B cell (primary cell): ENCODE results near the gene HYLS1. TPM values are rescaled to one million over a fixed set of nuclear protein-coding genes. Genes with fewer than 3 reads are reported as not detected.

Experiments
- ATAC-seq: fragments of 200-7000 bp; cut with Tn5 transposase; one replicate; pipeline ENCODE4 v1.10.0; 2021; ENCODE audit warnings: low read depth, mild to moderate bottlenecking, moderate number of reproducible peaks, moderate library complexity
- CTCF ChIA-PET: fragments of 350-600 bp; sonication (Branson Sonifier 250); formaldehyde crosslinking; loops from one replicate; lab custom pipeline; 2021; ENCODE audit warnings: antibody characterized with exemption, inconsistent platforms; lab: Charles Lee
- POLR2A ChIA-PET: fragments of 350-600 bp; sonication (Branson Sonifier 250); formaldehyde crosslinking; loops from one replicate; lab custom pipeline; 2021; ENCODE audit warnings: antibody characterized with exemption; lab: Charles Lee
- DNase-seq: peaks from one replicate; pipeline ENCODE4 v3.0.0; 2013
- H2AFZ ChIP-seq: 2 replicates; pipeline ENCODE4 v1.6.1; 2012; ENCODE audit warnings: mild to moderate bottlenecking, low read depth, low read length; ENCODE audit not compliant: insufficient read depth, poor library complexity, severe bottlenecking
- H3K27ac ChIP-seq, 2 donors: 1 replicate in 1 of 2; 2 replicates in 1 of 2; pipeline ENCODE4 v1.5.1; 2012 to 2013; ENCODE audit warnings: low read length in 2 of 2, mild to moderate bottlenecking in 2 of 2, moderate library complexity in 1 of 2
- H3K27me3 ChIP-seq, 4 experiments: fragments of 200-600 bp in 1 of 4; sonication (generic) in 1 of 4; replicated peaks in 1 of 4; 1 replicate in 2 of 4; 2 replicates in 2 of 4; pipeline versions ENCODE4 v1.6.1 to v1.7.0; 2013 to 2016; ENCODE audit warnings: low read length in 3 of 4, mild to moderate bottlenecking in 2 of 4, mixed read lengths in 1 of 4, moderate library complexity in 1 of 4; ENCODE audit not compliant: insufficient read depth in 4 of 4, control insufficient read depth in 3 of 4; ENCODE audit errors: control extremely low read depth in 1 of 4
- H3K36me3 ChIP-seq, 2 experiments: replicated peaks in 1 of 2; 1 replicate in 1 of 2; 2 replicates in 1 of 2; pipeline versions ENCODE4 v1.6.1 to v1.7.1; 2013; ENCODE audit warnings: low read length in 1 of 2; ENCODE audit not compliant: insufficient read depth in 2 of 2, control insufficient read depth in 1 of 2; ENCODE audit errors: control extremely low read depth in 1 of 2, extremely low read depth in 1 of 2
- H3K4me1 ChIP-seq, 2 donors: fragments of 200-600 bp in 1 of 2; sonication (generic) in 1 of 2; 1 replicate in 1 of 2; 2 replicates in 1 of 2; pipeline versions ENCODE4 v1.5.1 to v1.6.1; 2013 to 2017; ENCODE audit warnings: low read length in 2 of 2; ENCODE audit not compliant: control insufficient read depth in 2 of 2, insufficient read depth in 2 of 2
- H3K4me2 ChIP-seq: replicated peaks from 2 replicates; pipeline ENCODE3; 2012; ENCODE audit warnings: mild to moderate bottlenecking, low read depth, low read length; ENCODE audit not compliant: poor library complexity, severe bottlenecking
- H3K4me3 ChIP-seq, 5 experiments: fragments of 200-600 bp in 1 of 5; sonication (generic) in 1 of 5; 1 replicate in 3 of 5; 2 replicates in 2 of 5; pipeline versions ENCODE4 v1.5.1 to v1.7.0; 2011 to 2016; ENCODE audit warnings: low read length in 4 of 5, mild to moderate bottlenecking in 4 of 5, low read depth in 2 of 5, control low read depth in 1 of 5, moderate library complexity in 1 of 5; ENCODE audit not compliant: insufficient read depth in 1 of 5; ENCODE audit errors: control extremely low read depth in 1 of 5, extremely low read depth in 1 of 5
- H3K79me2 ChIP-seq: fragments of 200-600 bp; sonication (generic); one replicate; pipeline ENCODE4 v1.6.0; 2016; ENCODE audit warnings: low read length; ENCODE audit not compliant: control insufficient read depth, insufficient read depth
- H3K9ac ChIP-seq: fragments of 200-600 bp; sonication (generic); 2 replicates; pipeline ENCODE4 v1.6.1; 2017; ENCODE audit warnings: mild to moderate bottlenecking, low read length, moderate library complexity
- H3K9me3 ChIP-seq, 3 donors: one replicate each; pipeline versions ENCODE4 v1.6.1 to v1.7.1; 2013; ENCODE audit warnings: low read length in 2 of 3; ENCODE audit not compliant: control insufficient read depth in 2 of 3, insufficient read depth in 1 of 3; ENCODE audit errors: control extremely low read depth in 1 of 3
- H4K20me1 ChIP-seq: 2 replicates; pipeline ENCODE4 v1.6.0; 2012; ENCODE audit warnings: mild to moderate bottlenecking, low read length; ENCODE audit not compliant: insufficient read depth, control insufficient read depth, poor library complexity, severe bottlenecking
- H3K27ac Mint-ChIP-seq: one replicate; pipeline ENCODE4 v1.8.0; 2021; ENCODE audit warnings: mixed read lengths
- H3K27me3 Mint-ChIP-seq: one replicate; pipeline ENCODE4 v1.8.0; 2021; ENCODE audit warnings: mixed read lengths
- H3K4me1 Mint-ChIP-seq: one replicate; pipeline ENCODE4 v1.8.0; 2021; ENCODE audit warnings: mixed read lengths
- H3K4me3 Mint-ChIP-seq: one replicate; pipeline ENCODE4 v1.8.0; 2021; ENCODE audit warnings: mixed read lengths
- H3K9me3 Mint-ChIP-seq: one replicate; pipeline ENCODE4 v1.8.0; 2022; ENCODE audit warnings: mixed read lengths; ENCODE audit not compliant: insufficient read depth
- EZH2 ChIP-seq: IDR thresholded peaks from 2 replicates; pipeline ENCODE4 v1.6.1; 2012; ENCODE audit warnings: borderline replicate concordance, low read depth, mild to moderate bottlenecking, moderate library complexity, low read length; ENCODE audit not compliant: insufficient read depth, poor library complexity, severe bottlenecking
- WGBS: methylation state at CpG from one replicate; pipeline ENCODE4 v1.1.5; 2013; ENCODE audit warnings: missing lambda C conversion rate; ENCODE audit not compliant: insufficient coverage; 5-methylcytosine and 5-hydroxymethylcytosine counted together
- intact Hi-C: fragments of 100-400 bp; cut with micrococcal nuclease; formaldehyde crosslinking; loops from one replicate; pipeline ENCODE4 v1.10.0; 2022
- polyA plus RNA-seq: library from polyadenylated mRNA; depleted of rRNA; stranded (reverse); fragments of >200 nt; gene quantifications from 2 replicates; pipeline ENCODE4 v1.2.3, GENCODE V29; 2012
- total RNA-seq, 2 donors: library from RNA; stranded (reverse); fragments of 120-200 nt in 1 of 2; gene quantifications; 1 replicate in 1 of 2; 2 replicates in 1 of 2; pipeline versions ENCODE4 v1.2.3 to v1.2.4, GENCODE V29; 2013 to 2022
- TF ChIP-seq, protein P1 (sequence below): fragments of 200-600 bp; IDR thresholded peaks from one replicate; pipeline ENCODE4 v1.8.0; 2022; ENCODE audit warnings: antibody characterized with exemption, mild to moderate bottlenecking

Gene HYLS1
- total and polyA plus RNA-seq, 2 donors (not counting 1 experiment from before 2014, with no cell fraction given) = 3.1 to 9.4 TPM

DNA sequence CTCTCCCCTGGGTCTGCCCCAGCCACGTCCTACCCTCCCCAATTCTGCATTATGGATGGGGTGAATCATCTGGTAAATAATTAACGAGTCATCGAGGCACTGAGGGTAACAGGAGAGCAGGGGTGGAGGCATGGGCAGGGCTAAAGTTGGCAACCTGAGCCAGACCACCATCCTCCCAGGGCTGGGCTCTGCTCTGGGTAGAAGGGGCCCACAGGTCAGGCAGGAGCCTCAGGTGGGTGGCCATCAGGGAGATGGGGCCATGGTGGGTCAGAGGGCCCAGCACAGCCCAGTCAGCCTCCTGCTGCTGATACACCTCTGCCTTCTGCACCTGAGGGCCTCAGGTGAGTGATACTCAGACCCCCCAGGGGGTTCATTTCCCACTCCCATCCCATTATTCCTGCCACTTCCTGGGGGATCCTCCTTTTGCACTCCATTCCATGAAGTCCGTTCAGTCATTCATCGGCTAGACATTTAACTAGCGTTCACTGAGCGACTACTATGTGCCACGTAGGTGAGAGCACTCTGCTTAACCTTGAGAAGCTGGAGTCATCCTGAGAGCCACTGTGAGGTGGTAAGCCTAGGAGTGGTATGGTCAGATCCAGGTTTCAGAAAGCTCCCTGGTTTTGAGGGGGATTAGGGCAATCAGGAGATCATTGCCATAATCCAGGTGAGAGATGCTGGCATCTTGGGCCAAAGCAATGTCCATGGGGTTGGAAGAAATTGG is 58.5 kb downstream of the HYLS1 start, which contains the start of gene VSIG10L2:
VSIG10L2 (plus strand) TSS at position 248 of the 724 bp plus-strand sequence; CDS start at position 260, 12 bp downstream.
- Histone ChIP-seq H3K27ac (no peak within 1 kb of the TSS), H3K27me3 (peaks cover 0 to 4% (median 0%) of the 10 kb centered on the region in 4 experiments), H2AFZ (no peak within 1 kb of the TSS), H3K4me2 (no peak within 1 kb of the TSS), H3K4me3 (no peak within 1 kb of the TSS), H3K36me3 (no peaks in the 10 kb centered on the region), H3K4me1 (no peaks in the 10 kb centered on the region), H3K9me3 (no peaks in the 10 kb centered on the region), H4K20me1 (no peaks in the 10 kb centered on the region), H3K9ac (no peak within 1 kb of the TSS), H3K79me2 (no peaks in the 10 kb centered on the region)
- POLR2A ChIA-PET = no interaction called here
- Mint-ChIP-seq H3K4me1 (no peaks in the 10 kb centered on the region), H3K4me3 (no peak within 1 kb of the TSS), H3K9me3 (no peaks in the 10 kb centered on the region), H3K27me3 (peaks cover 4% of the 10 kb centered on the region), H3K27ac (no peak within 1 kb of the TSS)
- intact Hi-C loops = no loop called here
- no peak for ATAC-seq
- TF ChIP-seq EZH2 = no peak
- TF ChIP-seq, protein P1, sequence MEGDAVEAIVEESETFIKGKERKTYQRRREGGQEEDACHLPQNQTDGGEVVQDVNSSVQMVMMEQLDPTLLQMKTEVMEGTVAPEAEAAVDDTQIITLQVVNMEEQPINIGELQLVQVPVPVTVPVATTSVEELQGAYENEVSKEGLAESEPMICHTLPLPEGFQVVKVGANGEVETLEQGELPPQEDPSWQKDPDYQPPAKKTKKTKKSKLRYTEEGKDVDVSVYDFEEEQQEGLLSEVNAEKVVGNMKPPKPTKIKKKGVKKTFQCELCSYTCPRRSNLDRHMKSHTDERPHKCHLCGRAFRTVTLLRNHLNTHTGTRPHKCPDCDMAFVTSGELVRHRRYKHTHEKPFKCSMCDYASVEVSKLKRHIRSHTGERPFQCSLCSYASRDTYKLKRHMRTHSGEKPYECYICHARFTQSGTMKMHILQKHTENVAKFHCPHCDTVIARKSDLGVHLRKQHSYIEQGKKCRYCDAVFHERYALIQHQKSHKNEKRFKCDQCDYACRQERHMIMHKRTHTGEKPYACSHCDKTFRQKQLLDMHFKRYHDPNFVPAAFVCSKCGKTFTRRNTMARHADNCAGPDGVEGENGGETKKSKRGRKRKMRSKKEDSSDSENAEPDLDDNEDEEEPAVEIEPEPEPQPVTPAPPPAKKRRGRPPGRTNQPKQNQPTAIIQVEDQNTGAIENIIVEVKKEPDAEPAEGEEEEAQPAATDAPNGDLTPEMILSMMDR = no peak
- DNase-seq = no peak
- CTCF ChIA-PET = interaction anchor here (1.4 kb wide), 1 partner anchor 248 kb away, joined by 4 read pairs; no protein-coding TSS in a partner anchor
- WGBS = 89% methylated on average over 7 of the region's 8 CpGs

DNA sequence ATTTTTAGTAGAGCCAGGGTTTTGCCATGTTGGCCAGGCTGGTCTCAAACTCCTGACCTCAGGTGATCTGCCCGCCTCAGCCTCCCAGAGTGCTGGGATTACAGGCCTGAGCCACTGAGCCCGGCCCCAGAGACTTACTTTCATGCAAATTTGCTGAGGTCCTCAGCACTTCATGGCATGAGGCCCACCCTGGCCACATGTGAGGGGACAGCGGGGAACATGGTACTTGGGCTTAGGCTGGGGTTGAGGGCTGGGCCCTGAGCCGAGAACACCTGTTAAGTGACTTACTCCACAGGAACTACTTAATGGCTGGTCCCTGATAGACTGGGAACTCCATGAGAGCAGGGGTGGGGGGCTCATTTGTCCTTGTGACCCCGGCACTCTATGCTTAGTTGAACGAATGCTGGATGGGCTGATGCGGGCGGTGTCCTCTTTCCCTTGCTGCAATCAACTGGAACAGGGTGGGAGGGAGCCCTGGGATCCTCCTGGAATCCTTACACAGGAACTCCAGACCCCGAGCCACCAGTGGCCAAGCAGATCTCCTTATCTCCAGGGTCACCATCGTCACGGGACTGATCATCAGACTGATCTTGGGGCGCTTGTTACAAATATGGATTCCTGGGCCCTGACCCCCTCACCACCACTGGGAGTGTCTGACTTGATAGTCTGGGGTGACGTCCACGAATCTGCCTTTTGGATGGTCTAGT is 59.4 kb downstream of the HYLS1 start:
- no peaks in the 10 kb centered on the region for H4K20me1 ChIP-seq
- H3K4me3 ChIP-seq = no peak overlapping the region
- H3K9ac ChIP-seq = no peak overlapping the region
- no peak overlapping the region for H2AFZ ChIP-seq
- WGBS = 94% methylated on average over 10 of the region's 14 CpGs
- ChIA-PET CTCF (no interaction called here), POLR2A (no interaction called here)
- Mint-ChIP-seq H3K27ac (no peak overlapping the region), H3K4me3 (no peak overlapping the region), H3K9me3 (no peaks in the 10 kb centered on the region), H3K27me3 (peaks cover 7% of the 10 kb centered on the region), H3K4me1 (no peaks in the 10 kb centered on the region)
- peaks cover 0 to 4% (median 0%) of the 10 kb centered on the region in 4 experiments for H3K27me3 ChIP-seq
- H3K27ac ChIP-seq = no peak overlapping the region
- no peaks in the 10 kb centered on the region for H3K4me1 ChIP-seq
- TF ChIP-seq EZH2 = no peak
- TF ChIP-seq, protein P1 = no peak
- DNase-seq = no peak
- no peaks in the 10 kb centered on the region for H3K36me3 ChIP-seq
- no peaks in the 10 kb centered on the region for H3K9me3 ChIP-seq
- H3K4me2 ChIP-seq = no peak overlapping the region
- H3K79me2 ChIP-seq = no peaks in the 10 kb centered on the region
- intact Hi-C loops = no loop called here
- no peak for ATAC-seq
